Breast epithelium (tissue), 3 donors: ENCODE data around the gene PTPN6.

ENCODE experiments used
- CTCF ChIP-seq, 3 donors: fragments of 450-650 bp; IDR thresholded peaks; one replicate each; pipeline ENCODE4 v1.5.1; 2016 to 2017; ENCODE audit warnings: antibody characterized with exemption in 3 of 3, mild to moderate bottlenecking in 3 of 3, moderate library complexity in 3 of 3
- POLR2A ChIP-seq: fragments of 450-650 bp; IDR thresholded peaks from one replicate; pipeline ENCODE4 v1.6.1; 2016; ENCODE audit warnings: antibody characterized with exemption, mild to moderate bottlenecking, moderate library complexity
- POLR2AphosphoS5 ChIP-seq, 3 donors: sonication (generic); formaldehyde crosslinking; IDR thresholded peaks; one replicate each; pipeline ENCODE4 v1.6.1; 2017; ENCODE audit warnings: antibody characterized with exemption in 3 of 3

GRCh38 chr12:6955108-6956020 lies 4.2 kb downstream of the PTPN6 start:
- no peak for TF ChIP-seq CTCF (IDR thresholded peaks at IDR 0.05)
- no peak for TF ChIP-seq POLR2A
- no peak for TF ChIP-seq POLR2AphosphoS5 (IDR thresholded peaks at IDR 0.05)
